Airway epithelial cell (primary cell): ENCODE data around the gene JPH2. TPM values are rescaled to one million over a fixed set of nuclear protein-coding genes. Genes with fewer than 3 reads are reported as not detected.

Experiments used
- total RNA-seq: library from RNA; depleted of rRNA; stranded (reverse); fragments of >200 nt; gene quantifications from 2 replicates; pipeline ENCODE4 v1.2.3, GENCODE V29; 2015

The JPH2 gene
- total RNA-seq: 0.14 and 0.19 TPM in 2 replicates

DNA sequence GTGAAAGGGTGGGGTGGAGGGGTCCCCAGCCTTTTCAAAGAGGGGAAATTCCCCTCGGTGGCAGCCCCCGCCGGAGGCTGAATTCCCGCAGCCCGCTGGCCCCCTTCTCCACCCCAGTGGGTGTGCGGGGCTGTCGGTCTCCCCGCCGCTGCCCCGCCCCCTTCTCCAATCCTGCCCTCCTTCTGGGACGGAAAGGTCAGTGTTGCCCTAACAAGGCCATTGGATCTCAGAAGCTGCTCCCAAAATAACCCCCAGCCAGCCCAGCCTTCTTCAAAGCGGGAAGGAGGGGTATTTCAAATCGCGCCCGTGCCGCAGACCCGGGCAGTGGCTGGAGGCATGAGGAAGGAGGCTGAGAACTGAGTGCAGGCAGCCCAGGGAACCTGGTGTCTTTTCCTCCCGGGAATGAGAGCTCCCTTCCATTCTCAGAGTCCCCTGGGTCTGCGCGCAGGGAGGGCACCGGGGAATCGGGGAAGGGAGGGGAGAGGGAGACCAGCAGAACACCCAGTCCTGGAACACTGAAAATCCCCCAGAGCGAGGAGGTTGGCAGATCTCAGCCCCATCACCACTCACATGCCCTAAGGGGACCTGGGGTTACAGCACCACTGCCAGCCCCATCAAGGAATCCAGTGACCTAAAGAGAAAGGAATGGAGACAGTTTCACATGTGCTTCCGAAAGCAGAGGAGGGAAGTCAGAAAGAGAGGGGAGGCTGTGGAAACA is at the start of gene JPH2:
Gene JPH2, minus strand, starts transcription at position 135 of the 718 bp plus-strand sequence. CDS start 483 bp downstream, outside the sequence.

DNA sequence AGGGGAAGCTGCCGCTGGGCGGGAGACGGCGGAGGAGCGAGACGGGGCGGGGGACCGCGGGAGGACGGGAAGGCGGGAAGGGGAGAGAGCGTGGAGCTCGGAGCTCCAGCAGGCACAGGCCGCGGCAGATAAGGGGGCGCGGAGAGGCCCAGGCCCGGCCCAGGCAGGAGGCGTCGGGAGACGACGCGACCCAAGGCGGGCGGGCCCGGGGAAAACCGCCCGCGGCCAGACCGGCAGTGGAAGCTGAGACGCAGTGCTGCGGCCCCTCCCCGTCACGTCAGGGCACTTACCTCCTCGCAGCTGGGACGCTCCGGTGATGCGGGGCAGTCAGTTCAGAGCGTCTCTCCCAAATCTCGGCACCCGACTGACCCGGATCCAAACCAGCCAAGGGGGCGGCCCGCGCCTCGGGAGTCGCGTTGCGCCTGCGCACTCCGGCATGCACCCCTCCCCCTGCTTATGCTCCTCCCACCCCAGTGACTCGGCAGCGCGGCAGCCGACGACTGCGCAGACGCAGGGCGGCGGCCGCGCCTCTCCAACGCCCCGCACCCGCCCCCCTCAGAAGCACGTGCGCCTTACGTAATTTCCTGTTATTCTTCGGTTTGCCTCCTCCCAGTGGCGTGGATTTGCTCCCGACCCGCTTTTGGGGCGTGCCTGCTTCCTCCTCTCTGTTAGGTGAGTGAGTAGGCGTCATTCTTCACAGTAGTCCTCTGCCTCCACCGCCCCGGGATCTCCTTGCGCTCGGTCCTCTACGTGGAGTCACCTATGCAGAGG is 23.6 kb upstream of the JPH2 start, which contains the start of gene OSER1:
Gene OSER1, minus strand, starts transcription at position 366 of the 771 bp plus-strand sequence. CDS start 3,814 bp downstream, outside the sequence.

Other genes starting within 250 kb of the JPH2 start
- gene OSER1, start 23.6 kb upstream of the JPH2 start, total RNA-seq: 16.8 and 21.4 TPM in 2 replicates
- gene GDAP1L1, start 60.1 kb upstream of the JPH2 start, total RNA-seq: not detected in 2 replicates
- 3.2 and 3.5 TPM in 2 replicates for gene FITM2, start 124.0 kb upstream of the JPH2 start, total RNA-seq
- gene R3HDML, start 149.9 kb upstream of the JPH2 start, total RNA-seq: not detected in 2 replicates
- gene HNF4A, start 168.5 kb upstream of the JPH2 start, total RNA-seq: not detected in 2 replicates